KBM-7 (cell line): ENCODE data around the gene RAB6B.

Source experiments
- DNase-seq: peaks from one replicate; pipeline ENCODE4 v3.0.0-alpha.2; 2015
- in situ Hi-C: fragments of 300-500 bp; cut with MboI; formaldehyde crosslinking; loops from 2 replicates; pipeline ENCODE4 v1.14.3; 2020; ENCODE audit warnings: low sequenced_read_pairs, low pct_unique_long_range_greater_than_20kb, mixed read lengths

RAB6B gene

DNA sequence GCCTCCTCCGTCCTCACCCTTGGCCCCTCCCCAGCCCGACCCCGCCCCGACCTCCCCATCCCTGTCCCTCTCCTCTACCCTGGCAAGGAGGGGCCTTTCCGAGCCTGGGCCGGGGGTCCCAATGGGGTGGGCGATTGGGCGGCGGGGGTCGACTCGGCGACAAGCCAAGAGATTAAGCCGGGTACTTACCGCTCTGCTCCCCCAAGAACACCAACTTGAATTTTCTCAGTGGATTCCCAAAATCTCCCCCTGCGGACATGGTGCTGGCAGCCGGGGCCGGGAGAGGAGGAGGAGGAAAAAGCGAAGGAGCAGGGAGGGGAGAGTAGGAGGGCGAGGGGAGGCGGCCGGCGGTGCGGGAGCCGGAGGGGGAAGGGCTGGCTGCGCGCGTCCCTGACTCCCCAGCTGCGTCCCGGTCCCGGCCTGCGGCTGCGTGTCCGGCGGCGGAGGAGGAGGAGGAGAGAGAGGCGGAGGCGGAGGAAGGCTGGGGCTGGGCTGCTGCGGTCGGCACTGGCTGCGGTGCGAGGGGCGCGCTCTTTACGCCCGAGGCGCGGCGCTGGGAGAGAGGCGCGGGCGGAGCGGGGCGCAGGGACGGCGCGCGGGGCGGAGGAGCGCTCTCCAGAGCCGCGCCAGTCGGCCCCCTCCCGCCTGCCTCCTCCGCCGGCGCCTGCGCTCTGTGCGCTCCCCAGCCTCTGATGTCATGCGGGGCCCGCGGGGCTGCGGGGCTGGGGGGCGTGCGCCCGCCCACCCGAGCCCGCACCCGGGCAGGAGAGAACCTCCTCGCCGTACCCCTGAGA, at the start of gene RAB6B:
Gene RAB6B (minus strand): TSS at position 675 of the 794 bp plus-strand sequence. CDS start 416 bp downstream, at position 259.
- DNase-seq = peak; percentile 46
- in situ Hi-C loops = no loop called here

DNA sequence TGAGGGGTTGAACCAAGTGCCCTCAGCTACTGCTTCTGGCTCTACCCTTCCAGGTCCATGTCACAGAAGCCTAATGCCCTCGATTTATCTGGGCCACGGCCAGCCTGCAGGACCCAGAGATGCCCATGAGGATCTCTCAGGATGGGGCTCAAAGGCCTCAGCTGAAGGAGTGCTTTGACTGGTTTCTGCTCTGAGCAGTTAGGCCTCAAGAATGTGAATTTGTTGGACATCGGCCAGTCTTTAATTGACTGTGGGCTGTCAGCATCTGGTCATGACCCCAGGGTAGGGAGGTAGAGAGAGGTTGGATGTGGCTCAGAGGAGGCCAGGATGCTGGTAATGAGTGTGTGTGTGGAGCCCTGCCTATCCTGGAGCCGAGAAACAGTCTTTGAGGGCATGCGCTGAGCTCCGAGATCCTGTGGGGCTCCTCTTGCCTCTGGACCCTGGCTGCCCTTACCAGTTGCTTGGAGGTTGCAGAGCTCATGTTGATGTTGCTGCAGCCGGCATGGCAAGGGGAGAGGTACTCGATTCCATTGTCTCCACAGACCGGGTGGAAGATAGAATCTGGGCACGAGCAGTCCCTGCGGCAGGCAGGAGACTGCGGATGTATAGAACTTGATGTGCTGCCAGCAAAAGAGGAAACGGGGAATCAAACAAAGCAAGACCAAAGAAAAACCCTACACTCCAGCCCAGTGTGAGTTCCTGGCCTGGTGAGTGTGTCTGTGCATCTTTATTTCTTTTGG, 49.1 kb upstream of the RAB6B start:
- in situ Hi-C loops = no loop called here
- DNase-seq = peak; percentile 75

GRCh38 chr3:133944181-133944580, 48.5 kb upstream of the RAB6B start:
- no peak for DNase-seq
- in situ Hi-C loops = no loop called here

DNA sequence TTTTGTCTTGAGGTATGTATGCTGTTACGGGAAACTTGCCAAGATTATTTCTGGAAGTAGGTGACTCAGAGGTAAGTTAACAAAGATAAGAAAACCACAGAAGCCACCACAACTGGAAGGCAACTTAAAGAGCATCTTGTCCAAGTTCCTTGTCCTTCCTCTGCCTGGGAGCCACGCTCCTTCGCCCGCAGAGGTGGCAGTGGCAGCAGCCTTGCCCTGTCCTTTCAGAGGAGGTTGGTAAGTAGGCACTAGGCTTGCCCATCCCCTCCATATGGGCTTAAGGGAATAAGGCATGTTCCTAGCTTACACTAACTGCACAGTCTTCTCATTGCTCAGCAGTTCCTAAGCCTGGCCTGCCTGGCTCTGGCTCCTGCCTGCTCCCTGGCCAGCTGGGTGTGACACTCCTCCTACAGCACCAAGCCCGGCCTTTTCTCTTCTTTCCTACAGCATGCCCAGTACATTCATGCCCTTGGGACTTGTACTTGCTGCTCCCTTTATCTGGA, 48.0 kb upstream of the RAB6B start:
- DNase-seq = peak; percentile 92
- in situ Hi-C loops = no loop called here

GRCh38 chr3:133943031-133943535, 47.4 kb upstream of the RAB6B start:
- DNase-seq = no peak
- in situ Hi-C loops = no loop called here

DNA sequence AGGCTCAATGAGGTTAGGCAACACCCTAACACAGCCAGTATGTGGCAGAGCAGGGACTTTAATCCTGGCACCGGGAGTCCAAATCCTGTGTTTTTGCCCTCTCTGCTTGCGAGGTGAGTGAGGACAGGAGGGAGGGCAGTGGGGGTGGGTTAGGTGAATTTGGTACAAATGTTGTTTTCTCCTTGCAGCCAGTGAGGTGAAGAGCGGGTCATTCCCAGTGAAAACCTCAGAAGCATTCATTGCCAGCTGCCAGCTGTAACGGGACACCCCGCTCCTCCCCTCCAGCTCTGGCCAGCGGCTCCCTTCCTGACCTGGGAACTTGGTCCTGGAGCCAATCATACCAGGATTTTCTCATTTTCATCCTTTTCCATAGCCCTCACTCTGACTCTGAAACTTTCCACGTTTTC, 45.7 kb upstream of the RAB6B start:
- no peak for DNase-seq
- in situ Hi-C loops = no loop called here

GRCh38 chr3:133940536-133940935, 44.9 kb upstream of the RAB6B start:
- DNase-seq = no peak
- in situ Hi-C loops = no loop called here

- DNase-seq = no peak
- in situ Hi-C loops = loop anchor here (10.0 kb wide), 1 partner anchor 275 kb away; no protein-coding TSS in a partner anchor
These were observed 43.8 kb upstream of the RAB6B start for GRCh38 chr3:133939463-133939835.

- peak; percentile 42 for DNase-seq
- in situ Hi-C loops = loop anchor here (10.0 kb wide), 1 partner anchor 276 kb away; no protein-coding TSS in a partner anchor
These were observed 43.2 kb upstream of the RAB6B start for GRCh38 chr3:133938770-133939462.

DNA sequence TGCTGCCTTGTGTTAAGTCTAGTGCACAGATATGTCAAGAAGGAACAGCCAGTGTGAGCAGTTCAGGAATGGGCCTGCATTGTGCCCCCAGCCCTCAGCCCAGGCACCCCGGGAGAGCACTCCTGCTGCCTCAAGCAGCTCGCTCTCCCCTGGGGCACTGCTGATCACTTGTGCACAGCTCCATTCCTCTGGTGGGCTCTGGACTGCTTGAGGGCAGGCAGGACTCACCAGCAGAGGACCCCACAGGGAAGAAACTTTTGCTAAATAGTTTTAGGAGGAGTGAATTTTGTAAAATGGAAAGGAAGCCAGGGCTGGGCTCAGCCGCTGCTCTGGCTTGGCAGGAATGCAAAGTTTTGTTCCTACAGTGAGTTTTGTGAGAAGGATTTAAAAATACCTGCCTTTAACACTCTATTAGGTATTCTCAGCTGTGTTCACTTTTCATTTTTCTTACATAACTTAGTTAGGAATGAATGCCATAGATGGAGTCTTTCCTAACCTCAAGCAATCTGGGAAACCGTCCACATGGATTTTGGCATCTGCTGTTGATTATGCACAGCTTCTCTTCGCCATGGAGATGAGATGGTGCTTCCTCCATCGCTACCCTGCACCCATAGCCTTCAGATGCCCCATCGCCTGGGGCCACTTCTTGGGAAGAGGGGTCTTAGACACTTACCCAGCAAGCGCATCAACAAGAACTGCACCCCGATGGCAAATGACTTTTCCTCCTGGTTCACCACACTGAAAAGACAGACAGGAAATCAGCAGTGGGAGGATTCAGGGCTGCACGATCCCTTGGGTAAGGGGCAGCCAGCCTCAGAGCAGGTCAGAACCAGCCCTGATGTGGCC, 42.3 kb upstream of the RAB6B start:
- no peak for DNase-seq

GRCh38 chr3:133937061-133937686, 41.5 kb upstream of the RAB6B start:
- in situ Hi-C loops = loop anchor here (10.0 kb wide), 1 partner anchor 278 kb away; no protein-coding TSS in a partner anchor
- DNase-seq = no peak

More for the DNA sequence above, 42.3 kb upstream of the RAB6B start:
- in situ Hi-C loops = loop anchor here (10.0 kb wide), 1 partner anchor 277 kb away; no protein-coding TSS in a partner anchor

DNA sequence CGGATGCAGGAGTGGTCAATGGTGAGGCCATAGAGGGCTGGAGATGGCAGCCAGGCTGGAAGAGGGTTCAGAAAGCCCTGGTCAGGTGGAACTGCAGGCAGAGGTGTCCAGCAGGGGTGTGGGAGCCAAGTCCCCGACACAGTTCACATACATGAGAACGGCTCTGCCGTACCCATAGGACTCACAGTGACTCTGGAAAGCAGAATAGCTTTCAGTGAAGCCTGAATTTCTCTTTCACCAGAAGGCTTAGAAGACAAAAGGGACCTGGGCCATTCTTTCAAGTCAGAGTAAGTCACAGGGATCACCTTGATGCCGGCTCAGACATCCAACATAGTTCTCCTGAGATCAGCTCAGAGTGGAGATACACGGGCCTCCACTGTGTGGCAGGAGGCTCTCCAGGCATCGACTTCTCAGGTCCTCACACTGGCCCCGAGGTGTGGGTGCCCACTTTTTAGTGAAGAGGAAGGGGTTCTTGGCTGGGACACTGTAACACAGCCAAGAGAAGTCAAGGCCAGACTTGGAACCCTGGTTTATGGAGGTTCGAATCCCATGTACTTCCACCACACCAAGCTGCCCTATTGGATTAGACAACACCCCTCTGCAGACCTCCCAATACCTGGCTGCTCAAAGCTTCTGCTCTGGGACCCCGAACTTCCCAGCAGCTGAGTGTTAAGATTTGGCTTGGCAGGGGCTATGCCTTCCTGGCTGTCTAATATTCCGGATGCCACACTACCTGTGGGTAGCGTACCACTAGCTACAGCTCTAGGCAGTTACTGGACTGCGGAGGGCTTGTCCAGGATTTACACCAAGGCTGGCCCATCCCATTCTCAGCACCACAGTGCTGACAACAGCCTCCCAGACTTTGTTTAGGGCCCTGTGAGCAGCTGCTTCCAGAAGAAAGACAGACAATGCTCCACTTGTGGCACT, 40.4 kb upstream of the RAB6B start:
- DNase-seq = no peak
- in situ Hi-C loops = loop anchor here (10.0 kb wide), 1 partner anchor 279 kb away; no protein-coding TSS in a partner anchor

- no peak for DNase-seq
- in situ Hi-C loops = loop anchor here (10.0 kb wide), 1 partner anchor 280 kb away; no protein-coding TSS in a partner anchor
These were observed 39.5 kb upstream of the RAB6B start for GRCh38 chr3:133934996-133935842.

DNA sequence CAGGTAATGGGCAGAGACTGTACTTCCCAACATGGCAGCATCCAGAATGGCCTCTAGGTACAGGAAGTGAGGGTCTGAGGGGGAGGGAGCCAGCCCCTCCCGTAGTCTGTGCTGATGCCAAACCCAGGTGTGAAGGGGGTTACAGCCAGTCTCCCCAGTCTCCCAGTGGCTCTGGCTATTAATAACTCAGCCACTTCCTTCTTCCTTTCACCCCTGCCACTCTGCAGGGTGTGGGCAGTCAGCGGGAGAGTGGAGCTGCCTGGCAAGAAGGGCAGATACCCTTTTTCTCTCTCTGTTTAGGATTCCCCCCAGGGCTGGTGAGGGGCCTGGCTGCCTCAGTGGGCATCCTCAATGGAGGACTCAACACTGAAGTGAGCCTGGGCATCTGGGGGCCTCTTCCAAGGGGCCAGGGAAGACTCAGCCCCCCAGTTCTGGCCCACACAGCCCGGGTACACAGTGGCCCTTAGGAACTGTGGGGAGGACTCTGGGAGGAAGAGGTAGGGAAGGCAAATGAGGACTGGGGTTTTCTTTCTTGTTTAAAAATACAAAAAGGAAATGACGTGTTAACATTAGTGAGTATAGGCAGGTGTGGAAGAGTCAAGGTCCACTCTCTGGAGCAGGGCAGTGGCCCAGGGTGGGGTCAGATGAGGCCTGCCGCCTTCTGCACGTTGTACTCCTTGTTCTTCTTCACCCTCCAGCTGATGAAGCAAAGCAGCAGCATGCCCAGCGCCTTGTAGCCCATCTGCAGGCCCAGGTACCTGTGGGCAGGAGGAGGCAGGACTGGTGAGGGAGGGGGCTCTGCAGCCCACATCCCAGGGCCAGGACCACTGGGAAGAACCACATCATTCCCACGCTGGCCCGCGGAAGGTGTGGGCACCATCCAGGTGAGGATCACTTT, 38.6 kb upstream of the RAB6B start:
- in situ Hi-C loops = loop anchor here (10.0 kb wide), 1 partner anchor 280 kb away; no protein-coding TSS in a partner anchor
- DNase-seq = no peak
